ENCODE results near the gene EPN1. TPM values are rescaled to one million over a fixed set of nuclear protein-coding genes. Genes with fewer than 3 reads are reported as not detected.

EPN1 gene
- total RNA-seq, 1 experiment from 2014 or later: 102 TPM

GRCh38 chr19:55670280-55671053 is 4.6 kb upstream of the EPN1 start:
- no peaks in the 10 kb centered on the region for H3K9me3 Mint-ChIP-seq (ENCODE audit: unreplicated experiment)
- peaks cover 81% of the 10 kb centered on the region for H3K36me3 Mint-ChIP-seq (ENCODE audit: insufficient read depth, unreplicated experiment)
- H3K27me3 Mint-ChIP-seq (ENCODE audit: insufficient read depth, unreplicated experiment): no peaks in the 10 kb centered on the region
- ChIA-PET POLR2A (interaction anchor here (0.6 to 2.8 kb wide), 2 partner anchors 13 to 1238 kb away, joined by 3 to 12 read pairs; no protein-coding TSS in a partner anchor), CTCF (interaction anchor here (0.6 to 1.9 kb wide), 7 partner anchors 8 to 986 kb away, joined by 3 to 18 read pairs (median 5); partner anchors contain the start of gene U2AF2)
- no peak overlapping the region for H3K4me3 Mint-ChIP-seq (ENCODE audit: unreplicated experiment)
- BruUV-seq (replicated peaks): no TSS peak
- DNase-seq (ENCODE audit: unreplicated experiment): no peak
- no peak for TF ChIP-seq CTCF (IDR thresholded peaks at IDR 0.05; ENCODE audit: unreplicated experiment)
- peaks cover 16% of the 10 kb centered on the region for H3K4me1 Mint-ChIP-seq (ENCODE audit: insufficient read depth, unreplicated experiment)
- intact Hi-C loops (cut with micrococcal nuclease): no loop called here
- no peak overlapping the region for H3K27ac Mint-ChIP-seq (ENCODE audit: low read depth, unreplicated experiment)

- Mint-ChIP-seq H3K9me3 (ENCODE audit: unreplicated experiment) (no peaks in the 10 kb centered on the region), H3K4me3 (ENCODE audit: unreplicated experiment) (no peak overlapping the region), H3K27ac (ENCODE audit: low read depth, unreplicated experiment) (no peak overlapping the region), H3K27me3 (ENCODE audit: insufficient read depth, unreplicated experiment) (no peaks in the 10 kb centered on the region), H3K36me3 (ENCODE audit: insufficient read depth, unreplicated experiment) (peaks cover 75% of the 10 kb centered on the region), H3K4me1 (ENCODE audit: insufficient read depth, unreplicated experiment) (peaks cover 16% of the 10 kb centered on the region)
- ChIA-PET POLR2A (interaction anchor here (0.6 to 2.8 kb wide), 4 partner anchors 9 to 1238 kb away, joined by 3 to 12 read pairs (median 3); no protein-coding TSS in a partner anchor), CTCF (interaction anchor here (0.5 to 1.9 kb wide), 11 partner anchors 8 to 987 kb away, joined by 3 to 18 read pairs (median 3); partner anchors contain the start of gene U2AF2)
- intact Hi-C loops (cut with micrococcal nuclease): no loop called here
- BruUV-seq (replicated peaks): no TSS peak
- TF ChIP-seq CTCF (IDR thresholded peaks at IDR 0.05; ENCODE audit: unreplicated experiment): no peak
- no peak for DNase-seq (ENCODE audit: unreplicated experiment)
Measured at GRCh38 chr19:55671054-55671378, 4.0 kb upstream of the EPN1 start.

- Mint-ChIP-seq H3K27ac (ENCODE audit: low read depth, unreplicated experiment) (no peak overlapping the region), H3K27me3 (ENCODE audit: insufficient read depth, unreplicated experiment) (no peaks in the 10 kb centered on the region), H3K9me3 (ENCODE audit: unreplicated experiment) (no peaks in the 10 kb centered on the region), H3K36me3 (ENCODE audit: insufficient read depth, unreplicated experiment) (peaks cover 63% of the 10 kb centered on the region), H3K4me1 (ENCODE audit: insufficient read depth, unreplicated experiment) (peaks cover 24% of the 10 kb centered on the region), H3K4me3 (ENCODE audit: unreplicated experiment) (no peak overlapping the region)
- DNase-seq (ENCODE audit: unreplicated experiment): no peak
- no peak for TF ChIP-seq CTCF (IDR thresholded peaks at IDR 0.05; ENCODE audit: unreplicated experiment)
- intact Hi-C loops (cut with micrococcal nuclease): no loop called here
- no TSS peak for BruUV-seq (replicated peaks)
- ChIA-PET POLR2A (interaction anchor here (0.6 to 2.8 kb wide), 4 partner anchors 10 to 1804 kb away, joined by 3 to 12 read pairs (median 3); no protein-coding TSS in a partner anchor), CTCF (interaction anchor here (0.7 to 1.9 kb wide), 3 partner anchors 15 to 1355 kb away, joined by 3 to 18 read pairs (median 4); no protein-coding TSS in a partner anchor)
Measured at GRCh38 chr19:55672418-55672817, 2.6 kb upstream of the EPN1 start.

- Mint-ChIP-seq H3K4me3 (ENCODE audit: unreplicated experiment) (no peak overlapping the region), H3K27ac (ENCODE audit: low read depth, unreplicated experiment) (no peak overlapping the region), H3K36me3 (ENCODE audit: insufficient read depth, unreplicated experiment) (peaks cover 62% of the 10 kb centered on the region), H3K27me3 (ENCODE audit: insufficient read depth, unreplicated experiment) (no peaks in the 10 kb centered on the region), H3K9me3 (ENCODE audit: unreplicated experiment) (no peaks in the 10 kb centered on the region), H3K4me1 (ENCODE audit: insufficient read depth, unreplicated experiment) (peaks cover 30% of the 10 kb centered on the region)
- DNase-seq (ENCODE audit: unreplicated experiment): no peak
- no peak for TF ChIP-seq CTCF (IDR thresholded peaks at IDR 0.05; ENCODE audit: unreplicated experiment)
- intact Hi-C loops (cut with micrococcal nuclease): no loop called here
- no TSS peak for BruUV-seq (replicated peaks)
- ChIA-PET CTCF (interaction anchor here (0.6 to 1.0 kb wide), 6 partner anchors 9 to 478 kb away, joined by 3 to 4 read pairs (median 3); no protein-coding TSS in a partner anchor), POLR2A (interaction anchor here (0.8 to 1.2 kb wide), 3 partner anchors 17 to 39 kb away, joined by 3 to 9 read pairs (median 3); partner anchors contain the start of gene U2AF2)
Measured at GRCh38 chr19:55673465-55673864, 1.6 kb upstream of the EPN1 start.
